GM12878 (cell line): ENCODE results near the gene TMEM19. TPM values are rescaled to one million over a fixed set of nuclear protein-coding genes. Genes with fewer than 3 reads are reported as not detected.

Experiments used
- ATAC-seq: fragments of 200-7000 bp; cut with Tn5 transposase; 3 replicates; pipeline ENCODE4 v1.9.1; 2020; ENCODE audit warnings: mild to moderate bottlenecking, moderate library complexity
- BruUV-seq: library from RNA; stranded (reverse); fragments of 400-500 nt; replicated peaks from 2 replicates; lab custom pipeline; 2021; lab: Mats Ljungman, UMichigan
- CTCF ChIA-PET: fragments of 300-600 bp; sonication (Branson Sonifier 250); formaldehyde crosslinking; extraction: SDS; loops from one replicate; lab custom pipeline; 2021; ENCODE audit warnings: inconsistent platforms; lab: Yijun Ruan, JAX
- POLR2A ChIA-PET: fragments of 350-600 bp; formaldehyde crosslinking; extraction: SDS; loops from one replicate; lab custom pipeline; 2021; ENCODE audit warnings: inconsistent platforms; lab: Charles Lee
- RAD21 ChIA-PET: fragments of 300-600 bp; sonication (Branson Sonifier 250); formaldehyde crosslinking; loops from one replicate; lab custom pipeline; 2023; ENCODE audit warnings: antibody characterized with exemption; ENCODE audit not compliant: unreplicated experiment; lab: Charles Lee
- SMC1A ChIA-PET: fragments of 300-600 bp; sonication (Branson Sonifier 250); formaldehyde crosslinking; loops from one replicate; lab custom pipeline; 2023; ENCODE audit not compliant: unreplicated experiment, uncharacterized antibody; lab: Charles Lee
- DNase-seq: peaks from one replicate; pipeline ENCODE4 v3.0.0-alpha.2; 2011; ENCODE audit warnings: low read depth, low spot score
- FAIRE-seq: peaks from 3 replicates; lab custom pipeline; 2011; peaks lifted over from hg19 to GRCh38; lab: Jason Lieb, UNC
- H2AFZ ChIP-seq: 2 replicates; pipeline ENCODE4 v1.6.0; 2011; ENCODE audit warnings: low read depth, low read length, control low read depth; ENCODE audit not compliant: control insufficient read depth
- H3K27ac ChIP-seq: 2 replicates; pipeline ENCODE4 v1.5.1; 2011; ENCODE audit warnings: control low read depth; ENCODE audit not compliant: control insufficient read depth, insufficient read depth
- H3K27me3 ChIP-seq, 2 experiments: replicated peaks in 1 of 2; 2 replicates each; pipeline versions ENCODE4 v1.6.0 to v1.6.1; 2011; ENCODE audit warnings: low read length in 1 of 2; ENCODE audit not compliant: control insufficient read depth in 2 of 2, insufficient read depth in 2 of 2
- H3K36me3 ChIP-seq, 2 experiments: 2 replicates each; pipeline ENCODE4 v1.5.1; 2011; ENCODE audit warnings: low read length in 1 of 2; ENCODE audit not compliant: control insufficient read depth in 2 of 2, insufficient read depth in 2 of 2
- H3K4me1 ChIP-seq: 2 replicates; pipeline ENCODE4 v1.6.1; 2011; ENCODE audit warnings: mild to moderate bottlenecking, low read length, moderate library complexity, mixed read lengths; ENCODE audit not compliant: control insufficient read depth, insufficient read depth
- H3K4me2 ChIP-seq: 2 replicates; pipeline ENCODE4 v1.6.0; 2011; ENCODE audit warnings: control low read depth; ENCODE audit not compliant: control insufficient read depth, insufficient read depth
- H3K4me3 ChIP-seq: fragments of 200-600 bp; sonication (generic); 2 replicates; pipeline ENCODE4 v1.5.1; 2016
- H3K79me2 ChIP-seq: 2 replicates; pipeline ENCODE4 v1.6.0; 2011; ENCODE audit warnings: low read length; ENCODE audit not compliant: control insufficient read depth, insufficient read depth
- H3K9ac ChIP-seq: 2 replicates; pipeline ENCODE4 v1.8.0; 2011; ENCODE audit warnings: low read length, control low read depth, mixed read lengths; ENCODE audit not compliant: control insufficient read depth, insufficient read depth
- H3K9me3 ChIP-seq: replicated peaks from 3 replicates; pipeline ENCODE4 v1.5.1; 2011; ENCODE audit warnings: mild to moderate bottlenecking, low read length; ENCODE audit not compliant: control insufficient read depth, insufficient read depth
- H4K20me1 ChIP-seq: 2 replicates; pipeline ENCODE4 v1.6.0; 2011; ENCODE audit not compliant: control insufficient read depth, insufficient read depth
- ATF2 ChIP-seq: IDR thresholded peaks from 2 replicates; pipeline ENCODE4 v1.6.1; 2012; ENCODE audit warnings: low read length, inconsistent platforms
- ESRRA ChIP-seq: IDR thresholded peaks from 2 replicates; pipeline ENCODE4 v1.6.1; 2012; ENCODE audit warnings: mild to moderate bottlenecking, low read length, improper control_type of control experiment
- HDAC2 ChIP-seq: fragments of 200-600 bp; sonication (generic); IDR thresholded peaks from 2 replicates; pipeline ENCODE4 v1.6.1; 2017
- RAD51 ChIP-seq: fragments of 450-650 bp; IDR thresholded peaks from 2 replicates; pipeline ENCODE4 v1.6.1; 2016; ENCODE audit warnings: moderate library complexity, mild to moderate bottlenecking, inconsistent platforms
- YY1 ChIP-seq: IDR thresholded peaks from 2 replicates; pipeline ENCODE4 v1.6.1; 2011; ENCODE audit warnings: low read depth, mild to moderate bottlenecking, low read length
- WGBS: methylation state at CpG from one replicate; pipeline ENCODE4 v1.1.6; 2016; ENCODE audit warnings: low lambda C conversion rate; ENCODE audit not compliant: insufficient replicate concordance, insufficient coverage; ENCODE audit errors: missing lambda C conversion rate; 5-methylcytosine and 5-hydroxymethylcytosine counted together
- in situ Hi-C: fragments of 300-500 bp; cut with MboI; formaldehyde crosslinking; loops from 9 replicates; pipeline ENCODE4 v1.14.3; 2018; ENCODE audit warnings: mixed read lengths
- intact Hi-C: fragments of 100-400 bp; cut with micrococcal nuclease; formaldehyde crosslinking; loops from one replicate; pipeline ENCODE4 v1.14.2; 2022; ENCODE audit not compliant: unreplicated experiment
- polyA plus RNA-seq, 11 experiments: library from polyadenylated mRNA; depleted of rRNA in 4 of 11; unstranded in 6 of 11; stranded (reverse) in 5 of 11; fragments of >200 nt; fragmentation: Nextera tagmentation in 4 of 11; fragmentation: Illumina TruSeq in 1 of 11; extraction: Ambion mirVana in 4 of 11; extraction: Trizol in 1 of 11; gene quantifications; 1 replicate in 1 of 11; 2 replicates in 10 of 11; pipeline versions ENCODE4 v1.2.1 to v1.2.3, GENCODE V29; 2011 to 2016; ENCODE audit warnings: inconsistent platforms in 2 of 11, missing spikeins in 2 of 11, low read depth in 1 of 11
- total RNA-seq, 4 experiments: library from RNA; depleted of rRNA in 3 of 4; stranded (reverse); fragments of >200 nt in 3 of 4; fragmentation: Illumina TruSeq in 1 of 4; extraction: Trizol in 1 of 4; gene quantifications; 2 replicates each; pipeline versions ENCODE4 v1.2.1 to v1.2.3, GENCODE V29; 2013 to 2021

TMEM19 gene
- total and polyA plus RNA-seq, 10 of the 15 experiments (the other 5 are each of a cell fraction or from before 2014, with no cell fraction given), result 26.7 to 54.9 (median 39.3) TPM

GRCh38 chr12:71721783-71722505 is 36.1 kb downstream of the TMEM19 start:
- Histone ChIP-seq H2AFZ (no peak overlapping the region), H4K20me1 (no peaks in the 10 kb centered on the region), H3K4me2 (no peak overlapping the region), H3K36me3 (no peaks in the 10 kb centered on the region), H3K79me2 (no peaks in the 10 kb centered on the region), H3K4me3 (no peak overlapping the region), H3K9me3 (no peaks in the 10 kb centered on the region), H3K27ac (no peak overlapping the region), H3K4me1 (no peaks in the 10 kb centered on the region), H3K27me3 (no peaks in the 10 kb centered on the region), H3K9ac (no peak overlapping the region)
- in situ Hi-C loops, result no loop called here
- BruUV-seq, result no TSS peak
- intact Hi-C loops, result no loop called here
- ATAC-seq (no peak), FAIRE-seq (no peak), DNase-seq (no peak)
- ChIA-PET CTCF (interaction anchor here (1.2 kb wide), 1 partner anchor 13 kb away, joined by 3 read pairs; no protein-coding TSS in a partner anchor), RAD21 (no interaction called here), SMC1A (interaction anchor here (1.1 to 1.4 kb wide), 2 partner anchors 25 to 35 kb away, joined by 3 to 5 read pairs; no protein-coding TSS in a partner anchor), POLR2A (no interaction called here)
- WGBS, result 97% methylated on average over 4 of the region's 4 CpGs
- no peak for TF ChIP-seq HDAC2
- TF ChIP-seq ATF2, result no peak
- TF ChIP-seq ESRRA, result no peak
- no peak for TF ChIP-seq YY1
- TF ChIP-seq RAD51, result no peak
